Measurements from ENCODE around the gene SOX18.

The SOX18 gene

DNA sequence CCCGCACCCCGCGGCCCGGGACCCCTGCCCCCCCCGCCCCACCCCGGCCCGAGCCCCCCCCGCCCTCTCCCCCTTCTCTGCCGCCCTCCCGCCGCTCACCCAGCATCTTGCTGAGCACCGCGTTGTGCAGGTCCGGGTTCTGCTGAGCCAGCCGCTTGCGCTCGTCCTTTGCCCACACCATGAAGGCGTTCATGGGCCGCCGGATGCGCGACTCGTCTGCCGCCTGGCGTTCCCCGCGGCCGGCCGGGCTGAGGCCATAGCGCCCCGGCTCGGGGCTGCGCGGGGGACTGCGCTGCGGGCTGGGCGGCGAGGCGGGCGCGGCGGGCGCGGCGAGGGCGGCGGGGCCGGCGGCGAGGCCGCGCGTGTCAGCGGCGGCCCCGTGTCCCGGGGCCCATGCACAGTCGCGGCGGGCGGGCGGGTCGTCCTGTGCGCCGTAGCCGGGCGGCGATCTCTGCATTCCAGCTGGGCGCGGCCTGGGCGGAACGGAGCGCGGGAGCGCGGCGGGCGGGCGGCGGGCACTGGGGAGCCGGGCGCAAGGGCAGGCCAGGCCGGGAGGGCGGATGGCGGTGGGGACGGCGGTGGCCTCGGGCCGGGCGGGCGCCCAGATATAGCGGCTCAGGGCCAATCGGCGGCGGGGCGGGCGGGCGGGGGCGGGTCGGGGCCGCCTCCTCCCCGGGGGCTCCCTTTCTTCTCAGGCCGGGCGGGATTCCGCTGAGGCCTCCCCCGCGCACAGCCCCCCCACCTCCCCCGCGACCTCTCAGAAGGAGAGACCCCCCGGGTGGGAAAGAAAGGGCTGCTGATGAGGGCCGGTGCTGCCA lies at the start of gene SOX18:
Gene SOX18 (minus strand): TSS at position 580 of the 818 bp plus-strand sequence. CDS start 123 bp downstream, at position 457.
- TF ChIP-seq, protein P1, sequence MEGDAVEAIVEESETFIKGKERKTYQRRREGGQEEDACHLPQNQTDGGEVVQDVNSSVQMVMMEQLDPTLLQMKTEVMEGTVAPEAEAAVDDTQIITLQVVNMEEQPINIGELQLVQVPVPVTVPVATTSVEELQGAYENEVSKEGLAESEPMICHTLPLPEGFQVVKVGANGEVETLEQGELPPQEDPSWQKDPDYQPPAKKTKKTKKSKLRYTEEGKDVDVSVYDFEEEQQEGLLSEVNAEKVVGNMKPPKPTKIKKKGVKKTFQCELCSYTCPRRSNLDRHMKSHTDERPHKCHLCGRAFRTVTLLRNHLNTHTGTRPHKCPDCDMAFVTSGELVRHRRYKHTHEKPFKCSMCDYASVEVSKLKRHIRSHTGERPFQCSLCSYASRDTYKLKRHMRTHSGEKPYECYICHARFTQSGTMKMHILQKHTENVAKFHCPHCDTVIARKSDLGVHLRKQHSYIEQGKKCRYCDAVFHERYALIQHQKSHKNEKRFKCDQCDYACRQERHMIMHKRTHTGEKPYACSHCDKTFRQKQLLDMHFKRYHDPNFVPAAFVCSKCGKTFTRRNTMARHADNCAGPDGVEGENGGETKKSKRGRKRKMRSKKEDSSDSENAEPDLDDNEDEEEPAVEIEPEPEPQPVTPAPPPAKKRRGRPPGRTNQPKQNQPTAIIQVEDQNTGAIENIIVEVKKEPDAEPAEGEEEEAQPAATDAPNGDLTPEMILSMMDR (IDR thresholded peaks at IDR 0.05; ENCODE audit: extremely low read depth, insufficient read depth, missing control alignments), result no peak
- in situ Hi-C loops (cut with MboI; ENCODE audit: low pct_unique_long_range_greater_than_20kb, low sequenced_read_pairs, unreplicated experiment), result no loop called here

DNA sequence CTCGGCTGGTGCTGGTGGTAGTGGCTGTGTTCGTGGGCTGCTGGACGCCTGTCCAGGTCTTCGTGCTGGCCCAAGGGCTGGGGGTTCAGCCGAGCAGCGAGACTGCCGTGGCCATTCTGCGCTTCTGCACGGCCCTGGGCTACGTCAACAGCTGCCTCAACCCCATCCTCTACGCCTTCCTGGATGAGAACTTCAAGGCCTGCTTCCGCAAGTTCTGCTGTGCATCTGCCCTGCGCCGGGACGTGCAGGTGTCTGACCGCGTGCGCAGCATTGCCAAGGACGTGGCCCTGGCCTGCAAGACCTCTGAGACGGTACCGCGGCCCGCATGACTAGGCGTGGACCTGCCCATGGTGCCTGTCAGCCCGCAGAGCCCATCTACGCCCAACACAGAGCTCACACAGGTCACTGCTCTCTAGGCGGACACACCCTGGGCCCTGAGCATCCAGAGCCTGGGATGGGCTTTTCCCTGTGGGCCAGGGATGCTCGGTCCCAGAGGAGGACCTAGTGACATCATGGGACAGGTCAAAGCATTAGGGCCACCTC lies 49.1 kb upstream of the SOX18 start:
- no peak for DNase-seq (ENCODE audit: low spot score)
- TF ChIP-seq, protein P1 (IDR thresholded peaks at IDR 0.05; ENCODE audit: extremely low read depth, insufficient read depth, missing control alignments), result no peak
- in situ Hi-C loops (cut with MboI; ENCODE audit: low pct_unique_long_range_greater_than_20kb, low sequenced_read_pairs, unreplicated experiment), result no loop called here

More for the DNA sequence above, at the start of gene SOX18:
- DNase-seq (ENCODE audit: low spot score), result peak; percentile 74

DNA sequence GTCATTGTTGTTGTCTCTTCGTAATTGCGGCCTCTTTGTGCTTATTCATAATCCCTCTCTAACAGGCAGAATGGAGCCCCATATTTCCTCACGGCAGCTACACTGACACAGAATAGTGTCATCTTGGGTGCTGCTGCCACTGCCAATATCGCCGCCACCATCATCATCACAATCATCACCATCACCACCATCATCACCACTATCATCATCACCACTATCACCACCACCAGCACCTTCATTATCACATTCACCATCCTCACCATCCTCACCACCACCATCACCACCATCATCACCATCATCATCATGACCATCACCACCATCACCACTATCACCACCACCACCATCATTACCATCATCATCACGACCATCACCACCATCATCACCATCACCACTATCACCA lies 47.1 kb upstream of the SOX18 start:
- TF ChIP-seq, protein P1 (IDR thresholded peaks at IDR 0.05; ENCODE audit: extremely low read depth, insufficient read depth, missing control alignments), result no peak
- in situ Hi-C loops (cut with MboI; ENCODE audit: low pct_unique_long_range_greater_than_20kb, low sequenced_read_pairs, unreplicated experiment), result no loop called here
- no peak for DNase-seq (ENCODE audit: low spot score)

DNA sequence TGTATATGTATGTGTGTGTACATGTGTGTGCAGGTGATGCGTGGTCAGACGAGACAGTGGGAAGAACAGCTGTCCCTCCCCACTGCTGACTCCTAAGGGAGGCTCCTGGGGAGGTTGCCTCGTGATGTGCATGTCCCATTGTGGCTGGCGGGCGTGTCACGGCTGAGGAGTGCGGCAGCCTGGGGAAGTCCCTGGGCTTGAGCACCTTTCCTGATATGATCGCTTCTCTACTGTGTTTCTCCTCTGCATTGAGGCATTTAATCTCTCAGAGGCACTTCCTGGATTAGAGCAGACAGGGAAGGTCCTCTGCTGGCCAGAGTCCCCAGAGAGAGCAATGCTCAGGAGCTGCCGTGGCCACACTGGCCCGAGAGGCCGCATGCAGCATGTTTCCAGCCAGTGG lies 46.5 kb upstream of the SOX18 start:
- TF ChIP-seq, protein P1 (IDR thresholded peaks at IDR 0.05; ENCODE audit: extremely low read depth, insufficient read depth, missing control alignments), result no peak
- in situ Hi-C loops (cut with MboI; ENCODE audit: low pct_unique_long_range_greater_than_20kb, low sequenced_read_pairs, unreplicated experiment), result no loop called here
- DNase-seq (ENCODE audit: low spot score), result no peak

DNA sequence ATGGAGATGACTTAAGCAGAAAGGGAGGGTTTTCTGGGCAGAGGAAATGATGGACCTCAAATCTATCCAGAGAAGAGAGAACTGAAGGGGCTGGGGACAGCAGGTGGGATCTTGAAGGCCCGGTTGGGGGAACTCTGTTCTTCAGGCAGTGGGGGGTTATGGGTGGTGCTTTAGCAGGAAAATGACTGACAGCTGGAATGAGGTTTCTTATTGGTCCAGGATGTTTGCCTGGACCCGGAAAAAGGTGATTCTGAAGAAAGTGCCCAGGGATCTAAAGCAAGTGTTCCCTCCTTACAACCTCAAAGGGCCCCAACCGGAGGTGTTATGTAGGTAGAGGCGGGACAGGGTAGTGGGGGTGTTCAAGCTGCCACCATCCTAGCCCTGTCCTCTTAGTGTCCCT lies 46.0 kb upstream of the SOX18 start:
- DNase-seq (ENCODE audit: low spot score), result no peak
- in situ Hi-C loops (cut with MboI; ENCODE audit: low pct_unique_long_range_greater_than_20kb, low sequenced_read_pairs, unreplicated experiment), result no loop called here
- TF ChIP-seq, protein P1 (IDR thresholded peaks at IDR 0.05; ENCODE audit: extremely low read depth, insufficient read depth, missing control alignments), result no peak

DNA sequence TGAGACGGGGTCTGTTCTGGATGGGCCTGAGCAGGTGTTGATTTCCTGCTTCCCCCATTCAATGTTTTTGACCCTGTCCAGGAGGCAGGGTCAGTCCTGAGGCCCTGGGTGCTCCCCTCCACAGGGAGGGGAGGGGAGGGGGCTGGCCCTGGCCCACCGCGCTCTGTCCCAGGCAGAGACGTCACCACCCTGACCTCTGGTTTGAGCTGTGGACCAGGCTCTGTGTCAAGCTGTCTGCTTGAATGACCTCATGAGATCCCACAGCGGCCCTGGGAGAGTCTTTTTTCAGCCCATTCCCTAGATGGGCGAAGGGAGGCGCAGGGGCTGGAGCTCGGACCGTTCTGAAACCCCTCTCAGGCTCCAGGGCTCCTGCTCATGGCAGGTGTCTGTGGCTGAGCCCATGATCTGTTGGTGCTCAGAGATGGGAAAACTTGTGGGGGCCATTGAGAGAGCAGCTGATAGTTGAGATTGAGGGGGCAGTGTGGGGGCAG lies 43.6 kb upstream of the SOX18 start:
- no peak for DNase-seq (ENCODE audit: low spot score)
- TF ChIP-seq, protein P1 (IDR thresholded peaks at IDR 0.05; ENCODE audit: extremely low read depth, insufficient read depth, missing control alignments), result no peak
- in situ Hi-C loops (cut with MboI; ENCODE audit: low pct_unique_long_range_greater_than_20kb, low sequenced_read_pairs, unreplicated experiment), result no loop called here

Data from GM13977 (cell line).